COLO668 (cell line): ENCODE data around the gene APBA2.
"Not testable (repeated sequence)": the region's sequence is repeated elsewhere in the genome, so short reads cannot be mapped to it uniquely, and the experiment has no call there.

ENCODE experiments used
- DNase-seq: peaks from one replicate; lab custom pipeline; 2025; ENCODE audit not compliant: unreplicated experiment; lab: John Stamatoyannopoulos, UW

Gene APBA2

DNA sequence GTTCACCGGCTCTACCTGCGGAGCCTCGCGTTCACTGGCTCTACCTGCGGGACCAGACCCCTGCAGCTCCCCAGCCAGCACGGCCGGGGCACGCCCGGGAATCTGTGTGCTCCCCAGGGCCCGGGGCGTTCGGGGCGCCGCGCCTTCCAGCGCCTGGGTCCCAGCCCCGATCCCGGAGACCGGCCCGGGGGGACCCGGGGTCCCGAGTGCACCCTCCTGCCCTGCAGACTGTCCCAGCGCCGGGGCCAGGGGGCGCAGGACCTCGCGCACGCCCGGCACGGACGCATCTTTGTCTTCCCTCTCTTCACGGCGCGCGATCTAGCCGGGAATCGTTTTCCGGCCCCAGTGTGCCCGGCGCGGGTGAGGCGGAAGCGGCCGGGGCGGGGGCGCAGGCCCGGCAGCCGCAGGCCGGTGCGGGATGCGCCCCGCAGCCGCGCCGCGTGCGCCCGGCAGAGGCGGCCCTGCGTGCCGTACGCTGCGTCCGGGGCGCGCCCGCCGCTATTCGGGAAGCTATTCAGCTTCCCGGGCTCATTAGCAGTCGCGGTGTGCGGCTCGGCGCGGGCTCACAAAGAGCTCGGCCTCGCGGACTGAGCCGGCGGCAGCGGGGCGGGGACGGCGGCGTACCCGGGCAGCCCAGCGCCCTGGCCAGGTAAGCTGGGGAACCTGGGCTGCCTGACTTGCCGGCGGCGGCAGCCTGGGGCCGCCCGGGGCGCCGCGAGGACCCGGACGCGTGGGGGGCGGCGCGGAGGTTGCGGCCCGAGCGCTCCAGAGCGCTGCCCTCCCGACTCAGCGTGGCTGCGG lies at the start of gene APBA2:
APBA2 (plus strand) TSS at position 345 of the 801 bp plus-strand sequence. CDS start 167,911 bp downstream, outside the sequence.
- peak; percentile 74 for DNase-seq

GRCh38 chr15:28840285-28840684 lies 45.5 kb upstream of the APBA2 start:
- not testable (repeated sequence) for DNase-seq

GRCh38 chr15:28842210-28842609 lies 43.6 kb upstream of the APBA2 start:
- not testable (repeated sequence) for DNase-seq

DNA sequence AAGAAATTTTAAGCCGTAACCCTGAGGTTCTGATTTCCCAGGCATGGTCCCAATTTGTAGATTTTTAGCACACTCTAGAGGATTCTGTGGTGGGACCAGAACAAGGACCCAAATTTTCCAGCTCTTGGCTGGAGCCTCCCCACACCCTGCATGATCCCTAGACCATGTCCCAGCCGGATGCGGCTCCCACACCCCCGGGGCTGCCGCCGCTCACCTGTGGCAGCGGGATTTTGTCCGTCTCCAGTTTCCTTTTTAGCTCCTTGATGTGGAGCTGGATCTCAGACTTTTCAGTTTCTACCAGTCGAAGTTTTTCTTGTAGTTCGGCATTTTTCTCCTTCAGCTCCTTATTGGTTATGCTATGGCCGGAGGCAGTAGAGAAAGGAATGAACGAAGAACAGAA lies 42.3 kb upstream of the APBA2 start:
- DNase-seq, result not testable (repeated sequence)

DNA sequence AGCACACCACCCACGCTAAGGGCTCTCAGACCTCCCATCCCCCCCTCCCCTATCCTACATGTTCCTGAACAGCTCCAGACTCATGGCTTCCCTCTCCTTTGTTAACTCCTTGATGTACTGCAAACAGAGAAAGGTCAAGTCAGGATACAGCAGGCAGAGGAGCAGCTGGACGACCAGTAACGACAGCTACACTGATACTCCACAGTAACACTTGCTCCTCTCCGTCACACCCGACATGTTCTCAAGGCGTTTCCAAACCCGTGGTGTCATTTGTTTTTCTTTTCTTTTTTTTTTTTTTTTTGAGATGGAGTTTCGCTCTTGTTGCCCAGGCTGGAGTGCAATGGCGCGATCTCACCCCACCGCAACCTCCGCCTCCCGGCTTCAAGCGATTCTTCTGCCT lies 41.6 kb upstream of the APBA2 start:
- not testable (repeated sequence) for DNase-seq

- not testable (repeated sequence) for DNase-seq
Observed at GRCh38 chr15:28847247-28847646, 38.5 kb upstream of the APBA2 start.

- not testable (repeated sequence) for DNase-seq
Observed at GRCh38 chr15:28847959-28848358, 37.8 kb upstream of the APBA2 start.

GRCh38 chr15:28848521-28848920 lies 37.3 kb upstream of the APBA2 start, which contains the start of gene GOLGA6L7:
TSS of gene GOLGA6L7 (minus strand) at chr15:28848644. CDS start at chr15:28848549, 95 bp downstream.
- not testable (repeated sequence) for DNase-seq

DNA sequence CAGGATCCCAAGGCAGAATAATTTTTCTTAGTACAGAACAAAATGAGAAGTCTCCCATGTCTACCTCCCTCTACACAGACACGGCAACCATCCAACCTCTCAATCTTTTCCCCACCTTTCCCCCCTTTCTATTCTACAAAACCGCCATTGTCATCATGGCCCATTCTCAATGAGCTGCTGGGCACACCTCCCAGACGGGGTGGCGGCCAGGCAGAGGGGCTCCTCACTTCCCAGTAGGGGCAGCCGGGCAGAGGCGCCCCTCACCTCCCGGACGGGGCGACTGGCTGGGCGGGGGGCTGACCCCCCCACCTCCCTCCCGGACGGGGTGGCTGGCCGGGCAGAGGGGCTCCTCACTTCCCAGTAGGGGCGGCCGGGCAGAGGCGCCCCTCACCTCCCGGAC lies 36.5 kb upstream of the APBA2 start:
- not testable (repeated sequence) for DNase-seq

DNA sequence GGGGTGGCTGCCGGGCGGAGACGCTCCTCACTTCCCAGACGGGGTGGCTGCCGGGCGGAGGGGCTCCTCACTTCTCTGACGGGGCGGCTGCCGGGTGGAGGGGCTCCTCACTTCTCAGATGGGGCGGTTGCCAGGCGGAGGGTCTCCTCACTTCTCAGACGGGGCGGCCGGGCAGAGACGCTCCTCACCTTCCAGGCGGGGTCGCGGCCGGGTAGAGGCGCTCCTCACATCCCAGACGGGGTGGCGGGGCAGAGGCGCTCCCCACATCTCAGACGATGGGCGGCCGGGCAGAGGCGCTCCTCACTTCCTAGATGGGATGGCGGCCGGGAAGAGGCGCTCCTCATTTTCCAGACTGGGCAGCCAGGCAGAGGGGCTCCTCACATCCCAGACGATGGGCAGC lies 36.0 kb upstream of the APBA2 start:
- DNase-seq, result not testable (repeated sequence)

GRCh38 chr15:28853654-28854053 lies 32.1 kb upstream of the APBA2 start:
- not testable (repeated sequence) for DNase-seq

GRCh38 chr15:28854578-28854977 lies 31.2 kb upstream of the APBA2 start:
- not testable (repeated sequence) for DNase-seq

GRCh38 chr15:28861031-28861534 lies 24.7 kb upstream of the APBA2 start:
- DNase-seq, result no peak

GRCh38 chr15:28861589-28862293 lies 24.0 kb upstream of the APBA2 start:
- DNase-seq, result not testable (repeated sequence)

- no peak for DNase-seq
Observed at GRCh38 chr15:28868744-28869345, 16.9 kb upstream of the APBA2 start.

DNA sequence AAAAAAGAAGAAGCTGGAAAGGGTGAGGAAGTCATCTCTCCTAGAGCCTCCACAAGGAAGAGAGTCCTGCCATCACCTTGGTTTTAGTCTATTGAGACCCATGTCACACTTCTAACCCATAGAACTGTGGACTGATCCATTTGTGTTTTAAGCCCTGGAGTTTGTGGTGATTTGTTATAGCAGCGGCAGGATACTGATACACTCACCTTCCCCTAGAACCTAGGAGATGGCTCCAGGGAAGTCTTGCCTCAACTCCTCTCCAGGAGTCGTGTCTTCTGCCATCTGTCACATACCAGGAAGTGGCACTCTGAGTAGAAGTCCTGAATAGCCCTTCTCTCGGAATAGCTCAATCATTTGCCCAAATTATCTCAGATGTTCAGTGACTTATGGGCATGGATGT lies 14.6 kb upstream of the APBA2 start:
- no peak for DNase-seq

DNA sequence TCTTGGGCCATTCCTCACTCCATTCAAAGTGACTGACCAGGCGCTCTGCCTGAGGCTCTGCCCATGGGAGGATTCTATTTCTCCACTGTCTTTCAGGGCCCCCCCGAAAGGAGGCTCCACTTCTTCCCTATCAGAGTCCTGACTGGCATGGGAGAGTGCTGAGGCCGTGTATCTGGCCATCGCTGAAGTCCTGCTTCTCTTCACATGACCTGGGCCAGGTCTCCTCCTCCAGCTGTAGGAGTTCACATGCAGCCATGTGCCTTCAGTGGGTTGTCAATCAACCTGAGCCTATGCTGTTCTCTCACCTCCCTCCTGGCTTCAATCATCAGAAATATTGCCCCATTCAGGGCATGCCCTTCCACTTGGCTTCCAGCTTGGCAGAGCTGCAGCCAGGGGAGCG lies 12.8 kb upstream of the APBA2 start:
- DNase-seq, result no peak

DNA sequence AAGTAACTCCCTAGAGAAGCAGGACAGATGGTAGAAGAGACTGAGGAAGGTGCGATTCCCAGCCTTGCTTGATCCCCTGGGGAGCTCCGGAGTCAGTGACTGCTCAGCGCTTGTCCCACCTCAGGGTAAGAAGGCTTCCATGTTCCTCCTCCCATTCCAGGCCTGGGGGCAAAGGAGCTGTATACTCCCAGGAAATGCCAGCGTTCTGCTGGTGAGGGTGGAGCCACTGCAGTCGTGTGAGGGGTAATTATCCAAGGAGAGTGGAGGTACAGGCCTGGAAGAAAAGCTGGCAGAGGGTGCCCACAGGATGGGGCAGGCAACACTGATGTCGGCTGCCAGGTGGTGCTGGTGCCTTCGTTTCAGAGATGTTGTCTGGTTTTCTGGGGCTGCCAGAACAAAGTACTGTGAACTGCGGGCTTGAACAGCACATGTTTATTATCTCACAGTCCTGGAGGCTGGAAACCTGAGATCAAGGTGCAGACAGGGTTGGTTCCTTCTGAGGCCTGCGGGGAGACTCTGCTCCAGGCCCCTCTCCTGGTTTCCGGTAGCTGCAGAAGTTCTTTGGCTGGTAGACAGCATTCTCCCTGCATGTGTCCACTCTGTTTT lies 12.1 kb upstream of the APBA2 start:
- no peak for DNase-seq

DNA sequence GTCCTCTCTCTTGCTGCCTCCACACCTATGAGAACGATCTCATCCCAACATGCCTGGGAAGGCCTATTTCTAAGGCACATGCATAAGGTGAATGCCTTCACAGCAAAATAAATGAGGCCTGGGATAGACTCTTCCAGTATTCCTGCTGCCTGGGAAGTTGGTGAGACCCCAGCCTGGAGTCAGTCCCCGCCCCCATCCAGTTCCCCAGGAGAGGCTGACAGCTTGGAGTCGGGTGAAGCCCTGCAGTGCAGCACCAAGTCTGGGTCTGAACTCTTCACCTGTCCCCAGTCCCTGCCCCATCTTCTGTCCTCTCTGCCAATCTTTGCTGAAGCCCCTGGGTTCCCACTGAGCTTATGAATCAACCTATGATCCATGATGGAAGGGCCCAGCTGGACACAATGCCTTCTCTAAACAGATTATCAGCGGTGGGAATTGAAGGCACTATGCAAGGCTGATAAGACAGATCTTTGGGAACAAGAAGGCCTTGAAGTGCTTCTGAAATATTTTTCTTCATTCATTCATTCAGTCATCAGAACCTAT lies 10.2 kb upstream of the APBA2 start:
- no peak for DNase-seq

- no peak for DNase-seq
Observed at GRCh38 chr15:28876131-28876844, 9.5 kb upstream of the APBA2 start.
